GM12878 (cell line): ENCODE data around the gene ZNF283. TPM values are rescaled to one million over a fixed set of nuclear protein-coding genes. Genes with fewer than 3 reads are reported as not detected.

ENCODE experiments used
- BHLHE40 ChIP-seq, 2 experiments: fragments of 450-650 bp in 1 of 2; IDR thresholded peaks; 2 replicates each; pipeline ENCODE4 v1.6.1; 2011 to 2017; ENCODE audit warnings: low read depth in 2 of 2, borderline replicate concordance in 1 of 2, improper control_type of control experiment in 1 of 2, low read length in 1 of 2, mild to moderate bottlenecking in 1 of 2
- CTCF ChIP-seq, 3 experiments: IDR thresholded peaks in 2 of 3; conservative IDR thresholded peaks in 1 of 3; 2 replicates each; pipeline ENCODE4 v1.5.1; 2011; ENCODE audit warnings: low read depth in 3 of 3, low read length in 3 of 3, mild to moderate bottlenecking in 3 of 3, control low read depth in 2 of 3, moderate library complexity in 2 of 3, inconsistent platforms in 1 of 3, mixed read lengths in 1 of 3; ENCODE audit not compliant: control insufficient read depth in 2 of 3, insufficient read depth in 1 of 3; ENCODE audit errors: extremely low read depth in 1 of 3
- HDAC2 ChIP-seq: fragments of 200-600 bp; sonication (generic); IDR thresholded peaks from 2 replicates; pipeline ENCODE4 v1.6.1; 2017
- HDAC6 ChIP-seq: fragments of 200-600 bp; sonication (generic); IDR thresholded peaks from one replicate; pipeline ENCODE4 v1.8.0; 2017; ENCODE audit warnings: antibody characterized with exemption; ENCODE audit not compliant: unreplicated experiment
- HDGF ChIP-seq: fragments of 450-650 bp; IDR thresholded peaks from 2 replicates; pipeline ENCODE4 v1.6.1; 2016; ENCODE audit warnings: antibody characterized with exemption
- HSF1 ChIP-seq: fragments of 150-350 bp; IDR thresholded peaks from 2 replicates; pipeline ENCODE4 v1.6.1; 2014; ENCODE audit warnings: mild to moderate bottlenecking, low read depth, low read length
- LARP7 ChIP-seq: fragments of 450-650 bp; IDR thresholded peaks from 2 replicates; pipeline ENCODE4 v1.6.1; 2017; ENCODE audit warnings: mild to moderate bottlenecking
- MTA2 ChIP-seq: fragments of 450-650 bp; IDR thresholded peaks from 2 replicates; pipeline ENCODE4 v1.6.1; 2016; ENCODE audit warnings: low read depth, mild to moderate bottlenecking, moderate library complexity
- NBN ChIP-seq: fragments of 450-650 bp; IDR thresholded peaks from 2 replicates; pipeline ENCODE4 v1.6.1; 2016
- NR2C2 ChIP-seq: IDR thresholded peaks from 2 replicates; pipeline ENCODE4 v1.6.1; 2011; ENCODE audit warnings: borderline replicate concordance, low read depth; ENCODE audit not compliant: control insufficient read depth, insufficient read length
- PKNOX1 ChIP-seq: fragments of 450-650 bp; IDR thresholded peaks from 2 replicates; pipeline ENCODE4 v1.6.1; 2016; ENCODE audit warnings: mild to moderate bottlenecking
- POLR2A ChIP-seq: IDR thresholded peaks from 2 replicates; pipeline ENCODE4 v1.6.1; 2011; ENCODE audit warnings: low read depth, mild to moderate bottlenecking, low read length
- RB1 ChIP-seq: fragments of 450-650 bp; formaldehyde crosslinking; IDR thresholded peaks from 2 replicates; pipeline ENCODE4 v1.6.1; 2017; ENCODE audit warnings: mild to moderate bottlenecking, borderline replicate concordance
- SMARCA5 ChIP-seq: fragments of 450-650 bp; IDR thresholded peaks from 2 replicates; pipeline ENCODE4 v1.6.1; 2017; ENCODE audit warnings: mild to moderate bottlenecking
- STAT3 ChIP-seq: IDR thresholded peaks from 2 replicates; pipeline ENCODE4 v1.6.1; 2011; ENCODE audit warnings: low read depth, low read length, improper control_type of control experiment
- ZNF274 ChIP-seq: IDR thresholded peaks from one replicate; pipeline ENCODE4 v1.8.0; 2011; ENCODE audit not compliant: insufficient read length, insufficient read depth
- polyA plus RNA-seq, 11 experiments: library from polyadenylated mRNA; depleted of rRNA in 4 of 11; unstranded in 6 of 11; stranded (reverse) in 5 of 11; fragments of >200 nt; fragmentation: Nextera tagmentation in 4 of 11; fragmentation: Illumina TruSeq in 1 of 11; extraction: Ambion mirVana in 4 of 11; extraction: Trizol in 1 of 11; gene quantifications; 1 replicate in 1 of 11; 2 replicates in 10 of 11; pipeline versions ENCODE4 v1.2.1 to v1.2.3, GENCODE V29; 2011 to 2016; ENCODE audit warnings: inconsistent platforms in 2 of 11, missing spikeins in 2 of 11, low read depth in 1 of 11
- total RNA-seq, 4 experiments: library from RNA; depleted of rRNA in 3 of 4; stranded (reverse); fragments of >200 nt in 3 of 4; fragmentation: Illumina TruSeq in 1 of 4; extraction: Trizol in 1 of 4; gene quantifications; 2 replicates each; pipeline versions ENCODE4 v1.2.1 to v1.2.3, GENCODE V29; 2013 to 2021
- TF ChIP-seq, protein P1 (sequence below): fragments of 450-650 bp; IDR thresholded peaks from 2 replicates; pipeline ENCODE4 v1.6.1; 2018; ENCODE audit warnings: mild to moderate bottlenecking, low read depth, moderate library complexity; ENCODE audit not compliant: partially characterized antibody
- TF ChIP-seq, protein P2 (sequence below): fragments of 450-650 bp; IDR thresholded peaks from 2 replicates; pipeline ENCODE4 v1.6.1; 2017; ENCODE audit warnings: mild to moderate bottlenecking, moderate library complexity

The ZNF283 gene
- total and polyA plus RNA-seq, 10 of the 15 experiments (the other 5 are each of a cell fraction or from before 2014, with no cell fraction given): 2.2 to 7.8 (median 3.7) TPM

- TF ChIP-seq HSF1: no peak
- peak; percentile 97 for TF ChIP-seq POLR2A
- TF ChIP-seq CTCF (IDR thresholded peaks at IDR 0.05 in 2 of 3, conservative IDR thresholded peaks at IDR 0.05 in 1 of 3; ENCODE audit: control insufficient read depth in 2 of 3, extremely low read depth in 1 of 3, insufficient read depth in 1 of 3, low read depth in 3 of 3, low read length in 3 of 3): no peak
- TF ChIP-seq NR2C2: no peak
- TF ChIP-seq STAT3: no peak
- TF ChIP-seq SMARCA5: peak; percentile 15; the same call in 1 of the 2 replicates
- TF ChIP-seq HDAC6: no peak
- TF ChIP-seq HDAC2: no peak
- no peak; the same call in 1 of the 2 replicates for TF ChIP-seq LARP7
- TF ChIP-seq MTA2: no peak; the same call in 1 of the 2 replicates
- peak; percentile 91; the same call in 1 of the 2 replicates for TF ChIP-seq HDGF
- TF ChIP-seq, protein P1, sequence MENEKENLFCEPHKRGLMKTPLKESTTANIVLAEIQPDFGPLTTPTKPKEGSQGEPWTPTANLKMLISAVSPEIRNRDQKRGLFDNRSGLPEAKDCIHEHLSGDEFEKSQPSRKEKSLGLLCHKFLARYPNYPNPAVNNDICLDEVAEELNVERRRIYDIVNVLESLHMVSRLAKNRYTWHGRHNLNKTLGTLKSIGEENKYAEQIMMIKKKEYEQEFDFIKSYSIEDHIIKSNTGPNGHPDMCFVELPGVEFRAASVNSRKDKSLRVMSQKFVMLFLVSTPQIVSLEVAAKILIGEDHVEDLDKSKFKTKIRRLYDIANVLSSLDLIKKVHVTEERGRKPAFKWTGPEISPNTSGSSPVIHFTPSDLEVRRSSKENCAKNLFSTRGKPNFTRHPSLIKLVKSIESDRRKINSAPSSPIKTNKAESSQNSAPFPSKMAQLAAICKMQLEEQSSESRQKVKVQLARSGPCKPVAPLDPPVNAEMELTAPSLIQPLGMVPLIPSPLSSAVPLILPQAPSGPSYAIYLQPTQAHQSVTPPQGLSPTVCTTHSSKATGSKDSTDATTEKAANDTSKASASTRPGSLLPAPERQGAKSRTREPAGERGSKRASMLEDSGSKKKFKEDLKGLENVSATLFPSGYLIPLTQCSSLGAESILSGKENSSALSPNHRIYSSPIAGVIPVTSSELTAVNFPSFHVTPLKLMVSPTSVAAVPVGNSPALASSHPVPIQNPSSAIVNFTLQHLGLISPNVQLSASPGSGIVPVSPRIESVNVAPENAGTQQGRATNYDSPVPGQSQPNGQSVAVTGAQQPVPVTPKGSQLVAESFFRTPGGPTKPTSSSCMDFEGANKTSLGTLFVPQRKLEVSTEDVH: no peak
- TF ChIP-seq NBN: peak; percentile 85; the same call in 1 of the 2 replicates
- peak in 1 of 2 experiments; percentile 49; a peak in 2 of 4 replicates for TF ChIP-seq BHLHE40 (IDR thresholded peaks at IDR 0.05; ENCODE audit: borderline replicate concordance in 1 of 2, low read depth in 2 of 2, low read length in 1 of 2)
- TF ChIP-seq PKNOX1: no peak; the same call in 1 of the 2 replicates
- no peak for TF ChIP-seq ZNF274
- peak; percentile 26; the same call in 1 of the 2 replicates for TF ChIP-seq RB1
- TF ChIP-seq, protein P2, sequence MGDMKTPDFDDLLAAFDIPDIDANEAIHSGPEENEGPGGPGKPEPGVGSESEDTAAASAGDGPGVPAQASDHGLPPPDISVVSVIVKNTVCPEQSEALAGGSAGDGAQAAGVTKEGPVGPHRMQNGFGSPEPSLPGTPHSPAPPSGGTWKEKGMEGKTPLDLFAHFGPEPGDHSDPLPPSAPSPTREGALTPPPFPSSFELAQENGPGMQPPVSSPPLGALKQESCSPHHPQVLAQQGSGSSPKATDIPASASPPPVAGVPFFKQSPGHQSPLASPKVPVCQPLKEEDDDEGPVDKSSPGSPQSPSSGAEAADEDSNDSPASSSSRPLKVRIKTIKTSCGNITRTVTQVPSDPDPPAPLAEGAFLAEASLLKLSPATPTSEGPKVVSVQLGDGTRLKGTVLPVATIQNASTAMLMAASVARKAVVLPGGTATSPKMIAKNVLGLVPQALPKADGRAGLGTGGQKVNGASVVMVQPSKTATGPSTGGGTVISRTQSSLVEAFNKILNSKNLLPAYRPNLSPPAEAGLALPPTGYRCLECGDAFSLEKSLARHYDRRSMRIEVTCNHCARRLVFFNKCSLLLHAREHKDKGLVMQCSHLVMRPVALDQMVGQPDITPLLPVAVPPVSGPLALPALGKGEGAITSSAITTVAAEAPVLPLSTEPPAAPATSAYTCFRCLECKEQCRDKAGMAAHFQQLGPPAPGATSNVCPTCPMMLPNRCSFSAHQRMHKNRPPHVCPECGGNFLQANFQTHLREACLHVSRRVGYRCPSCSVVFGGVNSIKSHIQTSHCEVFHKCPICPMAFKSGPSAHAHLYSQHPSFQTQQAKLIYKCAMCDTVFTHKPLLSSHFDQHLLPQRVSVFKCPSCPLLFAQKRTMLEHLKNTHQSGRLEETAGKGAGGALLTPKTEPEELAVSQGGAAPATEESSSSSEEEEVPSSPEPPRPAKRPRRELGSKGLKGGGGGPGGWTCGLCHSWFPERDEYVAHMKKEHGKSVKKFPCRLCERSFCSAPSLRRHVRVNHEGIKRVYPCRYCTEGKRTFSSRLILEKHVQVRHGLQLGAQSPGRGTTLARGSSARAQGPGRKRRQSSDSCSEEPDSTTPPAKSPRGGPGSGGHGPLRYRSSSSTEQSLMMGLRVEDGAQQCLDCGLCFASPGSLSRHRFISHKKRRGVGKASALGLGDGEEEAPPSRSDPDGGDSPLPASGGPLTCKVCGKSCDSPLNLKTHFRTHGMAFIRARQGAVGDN: peak; percentile 76; the same call in 1 of the 2 replicates
Observed at GRCh38 chr19:43780706-43781525, 46.2 kb upstream of the ZNF283 start, which contains the start of gene KCNN4 (continued).
